ENCODE data around the gene ALDH4A1. TPM values are rescaled to one million over a fixed set of nuclear protein-coding genes. Genes with fewer than 3 reads are reported as not detected.

ALDH4A1 gene
- total RNA-seq, 1 donor from 2014 or later, result 6.5 TPM

DNA sequence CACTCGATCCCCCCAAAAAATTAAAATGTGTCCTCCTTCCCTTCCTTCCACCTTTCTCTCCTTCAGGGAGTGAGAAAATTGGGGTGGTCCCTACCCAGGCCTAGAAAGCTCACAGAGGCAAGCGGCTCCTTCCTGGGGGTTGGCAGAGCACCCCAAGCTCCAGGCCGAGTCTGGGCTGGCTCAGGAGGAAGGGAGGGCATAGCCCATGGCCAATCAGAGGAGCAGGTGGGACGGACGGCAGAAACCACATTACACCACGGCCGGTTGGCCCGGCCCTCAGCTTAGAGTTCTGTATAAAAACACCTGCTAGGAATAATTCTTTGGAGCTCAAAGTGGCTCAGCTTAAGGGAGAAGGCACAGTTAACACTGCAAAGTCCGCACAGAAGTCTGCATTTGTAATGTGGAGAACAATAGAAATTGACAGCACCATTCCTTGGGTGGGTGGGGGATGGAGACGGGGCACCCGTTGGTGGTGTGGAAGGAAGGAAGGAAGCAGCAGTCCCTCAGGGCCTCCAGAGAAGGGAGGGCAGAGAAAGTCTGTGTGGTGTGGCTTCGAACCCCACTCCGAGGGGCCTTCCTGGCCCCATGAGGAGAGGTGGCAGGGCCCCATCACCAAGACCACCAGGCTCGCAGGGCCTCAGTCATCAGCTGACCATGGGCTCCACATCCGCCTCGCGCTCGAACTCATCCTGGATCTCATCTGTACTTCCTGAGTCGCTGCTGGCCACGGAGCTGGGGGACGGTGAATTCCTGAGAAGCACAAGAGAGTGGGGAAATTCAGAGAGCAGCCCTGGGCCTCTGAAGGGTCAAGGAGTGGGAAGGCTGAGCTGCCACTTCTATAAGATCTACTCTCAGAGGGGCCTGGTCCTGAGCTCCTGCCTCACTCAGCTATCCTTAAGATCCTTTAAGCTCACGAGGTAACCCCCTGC, 5.8 kb upstream of the ALDH4A1 start:
- Mint-ChIP-seq H3K36me3 (ENCODE audit: low read depth) (peaks cover 45% of the 10 kb centered on the region), H3K27me3 (no peaks in the 10 kb centered on the region), H3K27ac (peak overlapping the region; percentile 83), H3K9me3 (no peaks in the 10 kb centered on the region), H3K4me3 (peak overlapping the region; percentile 70), H3K4me1 (peaks cover 35% of the 10 kb centered on the region)
- ChIA-PET POLR2A (interaction anchor here (1.0 to 2.9 kb wide), 5 partner anchors 20 to 64 kb away, joined by 3 to 11 read pairs (median 9); partner anchors contain the start of gene IFFO2), CTCF (interaction anchor here (0.5 to 11.7 kb wide), 19 partner anchors 13 to 266 kb away, joined by 3 to 216 read pairs (median 5); partner anchors contain the start of gene IFFO2)
- DNase-seq, result no peak
- peak; percentile 69 for ATAC-seq (ENCODE audit: low read depth)
- intact Hi-C loops (cut with micrococcal nuclease), result loop anchor here (1.0 to 10.0 kb wide), 8 partner anchors 18 to 407 kb away; partner anchors contain the start of genes AKR7A2, IFFO2 and SLC66A1
- TF ChIP-seq, protein P1, sequence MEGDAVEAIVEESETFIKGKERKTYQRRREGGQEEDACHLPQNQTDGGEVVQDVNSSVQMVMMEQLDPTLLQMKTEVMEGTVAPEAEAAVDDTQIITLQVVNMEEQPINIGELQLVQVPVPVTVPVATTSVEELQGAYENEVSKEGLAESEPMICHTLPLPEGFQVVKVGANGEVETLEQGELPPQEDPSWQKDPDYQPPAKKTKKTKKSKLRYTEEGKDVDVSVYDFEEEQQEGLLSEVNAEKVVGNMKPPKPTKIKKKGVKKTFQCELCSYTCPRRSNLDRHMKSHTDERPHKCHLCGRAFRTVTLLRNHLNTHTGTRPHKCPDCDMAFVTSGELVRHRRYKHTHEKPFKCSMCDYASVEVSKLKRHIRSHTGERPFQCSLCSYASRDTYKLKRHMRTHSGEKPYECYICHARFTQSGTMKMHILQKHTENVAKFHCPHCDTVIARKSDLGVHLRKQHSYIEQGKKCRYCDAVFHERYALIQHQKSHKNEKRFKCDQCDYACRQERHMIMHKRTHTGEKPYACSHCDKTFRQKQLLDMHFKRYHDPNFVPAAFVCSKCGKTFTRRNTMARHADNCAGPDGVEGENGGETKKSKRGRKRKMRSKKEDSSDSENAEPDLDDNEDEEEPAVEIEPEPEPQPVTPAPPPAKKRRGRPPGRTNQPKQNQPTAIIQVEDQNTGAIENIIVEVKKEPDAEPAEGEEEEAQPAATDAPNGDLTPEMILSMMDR (IDR thresholded peaks at IDR 0.05), result no peak

DNA sequence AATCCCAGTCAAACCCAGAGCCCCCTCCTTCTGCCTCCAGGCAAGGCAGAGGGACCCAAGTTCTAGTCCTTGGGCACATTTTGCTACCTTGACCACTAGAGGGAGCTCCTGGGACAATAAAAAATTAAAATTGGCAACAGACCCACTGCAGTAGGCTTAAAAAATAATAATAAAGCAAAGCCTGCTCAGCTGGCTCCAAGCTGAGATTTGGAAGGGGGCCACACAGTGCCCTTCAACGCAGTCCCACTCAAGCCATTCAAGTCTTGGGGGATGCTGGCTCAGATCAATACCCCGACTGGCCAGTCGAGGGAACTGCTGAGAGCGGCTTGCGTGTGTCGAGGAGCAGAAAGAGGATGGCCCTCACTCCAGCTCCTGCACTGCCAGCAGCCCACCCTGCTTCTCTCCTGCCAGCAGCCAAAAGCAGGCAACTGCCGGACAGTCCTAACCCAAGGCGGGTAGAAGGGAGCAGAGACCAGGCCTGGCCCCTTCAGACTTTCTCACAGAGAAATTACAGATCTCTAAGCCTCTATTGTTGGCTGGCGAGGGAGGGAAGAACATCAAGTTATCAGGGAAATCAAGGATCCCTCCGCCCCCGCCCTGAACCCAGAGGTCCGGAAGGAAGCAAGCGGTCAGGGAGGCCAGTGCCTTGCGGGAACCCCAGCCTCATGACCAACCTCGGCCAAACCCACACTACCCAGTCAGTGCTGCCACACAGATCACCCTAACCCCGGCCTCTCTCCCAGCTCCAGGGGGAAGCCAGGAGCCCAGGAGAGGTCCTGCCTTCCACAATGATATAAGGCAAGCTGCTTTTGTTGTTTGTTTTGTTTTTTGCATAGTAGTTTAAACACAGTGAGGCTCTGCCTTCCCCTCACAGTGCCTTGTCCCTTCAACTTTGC, 4.9 kb upstream of the ALDH4A1 start:
- intact Hi-C loops (cut with micrococcal nuclease), result loop anchor here (1.0 to 10.0 kb wide), 7 partner anchors 23 to 408 kb away; partner anchors contain the start of genes AKR7A2, IFFO2 and SLC66A1
- ATAC-seq (ENCODE audit: low read depth), result no peak
- Mint-ChIP-seq H3K27ac (peak overlapping the region; percentile 83), H3K27me3 (no peaks in the 10 kb centered on the region), H3K9me3 (no peaks in the 10 kb centered on the region), H3K4me1 (peaks cover 37% of the 10 kb centered on the region), H3K36me3 (ENCODE audit: low read depth) (peaks cover 41% of the 10 kb centered on the region), H3K4me3 (peak overlapping the region; percentile 70)
- ChIA-PET CTCF (interaction anchor here (0.6 to 11.7 kb wide), 25 partner anchors 9 to 209 kb away, joined by 3 to 216 read pairs (median 5); partner anchors contain the start of gene IFFO2), POLR2A (interaction anchor here (0.9 to 2.9 kb wide), 7 partner anchors 21 to 68 kb away, joined by 3 to 11 read pairs (median 4); partner anchors contain the start of gene IFFO2)
- DNase-seq, result peak; percentile 45
- TF ChIP-seq, protein P1 (IDR thresholded peaks at IDR 0.05), result peak; percentile 77

DNA sequence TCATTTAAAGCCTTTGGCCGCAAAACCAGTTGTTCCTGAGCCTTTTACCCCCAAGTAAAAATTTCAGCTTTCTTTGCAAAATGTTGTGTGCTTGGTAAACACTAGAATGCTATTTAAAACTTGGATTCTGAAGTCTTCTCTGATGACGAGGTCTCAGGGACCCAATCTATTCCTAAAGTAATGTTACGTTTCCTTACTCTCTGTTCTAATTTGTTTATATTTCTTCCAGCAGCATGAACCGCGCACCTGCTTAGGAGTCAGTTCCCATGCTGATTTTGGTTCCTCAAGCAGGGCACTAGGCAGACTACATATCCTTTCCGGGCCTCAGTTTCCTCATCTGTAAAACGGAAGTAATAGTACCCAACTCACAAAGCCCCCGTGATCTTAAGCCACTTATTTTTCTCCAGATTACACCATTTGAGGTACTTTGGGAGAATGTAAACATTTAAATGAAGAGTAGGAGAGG, 969 bp upstream of the ALDH4A1 start:
- Mint-ChIP-seq H3K27me3 (no peaks in the 10 kb centered on the region), H3K27ac (peak overlapping the region; percentile 99), H3K4me1 (peaks cover 32% of the 10 kb centered on the region), H3K4me3 (peak overlapping the region; percentile 95), H3K36me3 (ENCODE audit: low read depth) (peaks cover 11% of the 10 kb centered on the region), H3K9me3 (no peaks in the 10 kb centered on the region)
- intact Hi-C loops (cut with micrococcal nuclease), result loop anchor here (10.0 kb wide), 1 partner anchor 411 kb away; the partner anchor contains the start of genes AKR7A2 and SLC66A1
- ATAC-seq (ENCODE audit: low read depth), result no peak
- CTCF ChIA-PET, result interaction anchor here (1.1 to 9.2 kb wide), 6 partner anchors 9 to 65 kb away, joined by 3 to 216 read pairs (median 10); partner anchors contain the start of gene IFFO2
- POLR2A ChIA-PET, result interaction anchor here (0.6 to 2.0 kb wide), 10 partner anchors 10 to 479 kb away, joined by 3 to 16 read pairs (median 6); partner anchors contain the start of gene IFFO2
- TF ChIP-seq, protein P1 (IDR thresholded peaks at IDR 0.05), result no peak
- DNase-seq, result no peak

DNA sequence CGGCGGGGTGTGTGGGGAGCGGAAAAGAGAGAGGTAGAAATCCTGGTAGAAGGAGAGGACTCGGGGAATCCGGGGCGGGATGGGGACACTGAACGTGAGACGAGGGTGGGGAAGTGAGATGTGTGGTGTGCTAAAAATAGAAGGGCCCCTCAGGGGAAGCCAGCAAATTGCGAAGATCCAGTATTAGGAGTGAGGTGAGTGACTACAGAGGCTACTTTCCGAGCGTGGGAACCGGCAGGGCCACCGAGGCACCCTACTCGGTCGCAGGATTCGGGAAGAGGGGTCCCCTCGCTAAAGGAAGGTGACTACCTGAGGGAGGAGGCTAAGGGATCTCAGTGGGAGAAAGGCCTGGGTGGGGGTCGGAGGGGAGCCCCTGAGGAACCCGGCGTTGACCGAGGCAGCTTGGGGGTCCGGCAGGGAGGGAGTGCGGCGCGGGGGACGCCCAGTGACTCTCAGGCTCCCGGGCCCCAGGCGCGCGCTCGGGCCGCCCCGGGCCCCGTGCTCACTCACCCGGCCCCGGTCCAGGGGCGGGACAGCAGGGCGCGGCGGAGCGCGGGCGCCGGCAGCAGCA, 318 bp downstream of the ALDH4A1 start:
- Mint-ChIP-seq H3K27me3 (no peaks in the 10 kb centered on the region), H3K4me3 (peak overlapping the region; percentile 95), H3K9me3 (no peaks in the 10 kb centered on the region), H3K36me3 (ENCODE audit: low read depth) (peaks cover 4% of the 10 kb centered on the region), H3K4me1 (peaks cover 19% of the 10 kb centered on the region), H3K27ac (peak overlapping the region; percentile 99)
- intact Hi-C loops (cut with micrococcal nuclease), result loop anchor here (1.0 to 10.0 kb wide), 7 partner anchors 18 to 413 kb away; partner anchors contain the start of genes AKR7A2, EMC1, IFFO2 and MRTO4
- ChIA-PET POLR2A (interaction anchor here (1.0 to 2.0 kb wide), 8 partner anchors 9 to 185 kb away, joined by 3 to 16 read pairs (median 6); partner anchors contain the start of gene IFFO2), CTCF (interaction anchor here (1.1 to 9.2 kb wide), 6 partner anchors 11 to 67 kb away, joined by 3 to 216 read pairs (median 10); partner anchors contain the start of gene IFFO2)
- DNase-seq (no peak), ATAC-seq (ENCODE audit: low read depth) (no peak)
- TF ChIP-seq, protein P1 (IDR thresholded peaks at IDR 0.05), result no peak
